ENCODE results near the gene MXRA7. TPM values are rescaled to one million over a fixed set of nuclear protein-coding genes. Genes with fewer than 3 reads are reported as not detected.

Gene MXRA7
- total RNA-seq, 1 experiment from 2014 or later, result 247 TPM

- no peak for DNase-seq
- Histone ChIP-seq H3K27ac (no peak overlapping the region), H3K4me1 (peaks cover 36% of the 10 kb centered on the region), H3K27me3 (no peaks in the 10 kb centered on the region), H3K9me3 (replicated peaks) (no peaks in the 10 kb centered on the region), H3K4me3 (no peak overlapping the region), H3K36me3 (no peaks in the 10 kb centered on the region)
These were observed 77.0 kb downstream of the MXRA7 start for GRCh38 chr17:76633628-76634328.

- Histone ChIP-seq H3K27me3 (no peaks in the 10 kb centered on the region), H3K9me3 (replicated peaks) (no peaks in the 10 kb centered on the region)
- peak; percentile 48 to 70 for DNase-seq
These were observed 78.8 kb downstream of the MXRA7 start for GRCh38 chr17:76631821-76632565.

GRCh38 chr17:76630151-76630550 lies 80.6 kb downstream of the MXRA7 start:
- H3K27me3 ChIP-seq, result no peaks in the 10 kb centered on the region
- no peak overlapping the region for H3K4me3 ChIP-seq
- no peaks in the 10 kb centered on the region for H3K36me3 ChIP-seq
- no peak for DNase-seq
- peaks cover 17% of the 10 kb centered on the region for H3K4me1 ChIP-seq
- no peak overlapping the region for H3K27ac ChIP-seq
- no peaks in the 10 kb centered on the region for H3K9me3 ChIP-seq (replicated peaks)

More at GRCh38 chr17:76631821-76632565, 78.8 kb downstream of the MXRA7 start:
- Histone ChIP-seq H3K4me1 (peaks cover 33% of the 10 kb centered on the region), H3K27ac (no peak overlapping the region), H3K4me3 (no peak overlapping the region), H3K36me3 (no peaks in the 10 kb centered on the region)

Other genes starting within 250 kb of the MXRA7 start
- 0.24 and 0.58 TPM in 2 replicates for gene AANAT, start 243.4 kb downstream of the MXRA7 start, total RNA-seq (2014; rRNA removed; shearing (Covaris generic))
- gene RHBDF2, start 209.5 kb downstream of the MXRA7 start, total RNA-seq (2014; rRNA removed; shearing (Covaris generic)), result 2.4 and 2.5 TPM in 2 replicates
- not detected in 2 replicates for gene CYGB, start 173.3 kb downstream of the MXRA7 start, total RNA-seq (2014; rRNA removed; shearing (Covaris generic))
- gene PRCD, start 170.9 kb downstream of the MXRA7 start, total RNA-seq (2014; rRNA removed; shearing (Covaris generic)), result 2.1 and 3.4 TPM in 2 replicates
- gene ST6GALNAC2, start 125.1 kb downstream of the MXRA7 start, total RNA-seq (2014; rRNA removed; shearing (Covaris generic)), result 0.20 TPM in 1 of 2 replicates, not detected in the other
- gene ST6GALNAC1, start 67.2 kb downstream of the MXRA7 start, total RNA-seq (2014; rRNA removed; shearing (Covaris generic)), result not detected in 2 replicates
- gene JMJD6, start 15.6 kb upstream of the MXRA7 start, total RNA-seq (2014; rRNA removed; shearing (Covaris generic)), result 36.4 and 39.8 TPM in 2 replicates
- gene METTL23, start 15.9 kb upstream of the MXRA7 start, total RNA-seq (2014; rRNA removed; shearing (Covaris generic)), result 33.3 and 39.5 TPM in 2 replicates
- 516 and 599 TPM in 2 replicates for gene SRSF2, start 26.4 kb upstream of the MXRA7 start, total RNA-seq (2014; rRNA removed; shearing (Covaris generic))
- gene MFSD11, start 27.2 kb upstream of the MXRA7 start, total RNA-seq (2014; rRNA removed; shearing (Covaris generic)), result 35.5 and 40.4 TPM in 2 replicates
- gene MGAT5B, start 157.4 kb upstream of the MXRA7 start, total RNA-seq (2014; rRNA removed; shearing (Covaris generic)), result 0.35 and 1.2 TPM in 2 replicates